ENCODE data around the gene TNS3. TPM values are rescaled to one million over a fixed set of nuclear protein-coding genes. Genes with fewer than 3 reads are reported as not detected.

Gene TNS3
- total and polyA plus RNA-seq, 2 donors (not counting 3 experiments of a cell fraction or from before 2014, with no cell fraction given) = 10.4 to 45.1 TPM

DNA sequence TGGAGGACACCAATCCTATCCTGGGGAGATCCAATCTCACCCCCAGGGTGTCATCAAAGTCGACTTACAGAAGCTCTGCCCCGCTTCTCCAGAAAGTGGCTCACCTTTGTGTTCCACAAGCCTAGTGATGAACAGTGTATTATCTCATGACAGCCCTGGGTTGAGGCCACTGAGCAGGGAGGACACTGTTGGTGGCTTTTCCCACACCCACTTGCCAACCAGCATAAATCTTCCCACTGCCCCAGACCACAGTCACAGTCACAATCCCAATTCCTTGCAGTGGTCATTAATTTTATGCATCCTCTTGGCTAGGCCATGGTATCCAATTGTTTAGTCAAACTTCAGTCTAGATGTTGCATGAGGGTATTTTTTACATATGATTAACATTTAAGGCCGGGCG lies 18.4 kb downstream of the TNS3 start:
- no peaks in the 10 kb centered on the region for H3K36me3 ChIP-seq (ENCODE audit: control insufficient read depth in 2 of 2, extremely low read depth in 1 of 2, insufficient read depth in 2 of 2, low read length in 2 of 2)
- no peak for DNase-seq (ENCODE audit: low read depth, low spot score)
- H3K9ac ChIP-seq (replicated peaks; ENCODE audit: extremely low read depth, insufficient read depth, low read length) = no peak overlapping the region
- H3K9me3 ChIP-seq (replicated peaks; ENCODE audit: control insufficient read depth, insufficient read depth, low read length) = no peaks in the 10 kb centered on the region
- H3K9me1 ChIP-seq (replicated peaks; ENCODE audit: control insufficient read depth, extremely low read depth, insufficient read depth, low read length) = no peaks in the 10 kb centered on the region
- ChIA-PET CTCF (interaction anchor here (0.9 to 1.5 kb wide), 2 partner anchors 10 to 256 kb away, joined by 3 to 4 read pairs; no protein-coding TSS in a partner anchor), POLR2A (no interaction called here)
- intact Hi-C loops (cut with micrococcal nuclease) (no loop called here), dilution Hi-C loops (cut with MboI; ENCODE audit: extremely low pct_ligation_motif_present, low sequenced_read_pairs) (no loop called here)
- BruUV-seq (replicated peaks) = no TSS peak
- no peak for FAIRE-seq
- H2AFZ ChIP-seq (ENCODE audit: low read depth, low read length) = no peak overlapping the region
- no peak overlapping the region for H3K4me2 ChIP-seq (ENCODE audit: insufficient read depth, low read length)
- no peaks in the 10 kb centered on the region for H3K27me3 ChIP-seq (ENCODE audit: control insufficient read depth in 2 of 2, insufficient read depth in 2 of 2, low read length in 2 of 2)
- H3K4me1 ChIP-seq (ENCODE audit: control insufficient read depth, extremely low read depth, insufficient read depth, low read length) = no peaks in the 10 kb centered on the region
- no peaks in the 10 kb centered on the region for H4K20me1 ChIP-seq (replicated peaks; ENCODE audit: control insufficient read depth, extremely low read depth, insufficient read depth, low read length)
- no peak overlapping the region for H3K27ac ChIP-seq (ENCODE audit: insufficient read depth, low read depth, low read length)
- no peak overlapping the region for H3K4me3 ChIP-seq (replicated peaks in 1 of 3; ENCODE audit: insufficient read depth in 1 of 3, low read depth in 1 of 3, low read length in 3 of 3)
- H3K79me2 ChIP-seq (ENCODE audit: control insufficient read depth, insufficient read depth, low read length) = no peaks in the 10 kb centered on the region
- TF ChIP-seq MYC (IDR thresholded peaks at IDR 0.05; ENCODE audit: low read depth, low read length) = no peak
- no peak for TF ChIP-seq POLR2AphosphoS5 (IDR thresholded peaks at IDR 0.05; ENCODE audit: insufficient read depth, low read depth, low read length)
- TF ChIP-seq, protein P1, sequence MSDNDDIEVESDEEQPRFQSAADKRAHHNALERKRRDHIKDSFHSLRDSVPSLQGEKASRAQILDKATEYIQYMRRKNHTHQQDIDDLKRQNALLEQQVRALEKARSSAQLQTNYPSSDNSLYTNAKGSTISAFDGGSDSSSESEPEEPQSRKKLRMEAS (IDR thresholded peaks at IDR 0.05; ENCODE audit: insufficient read depth, insufficient read length) = no peak
- TF ChIP-seq JUN (IDR thresholded peaks at IDR 0.05; ENCODE audit: borderline replicate concordance, insufficient read depth, insufficient read length, low read depth) = no peak
- TF ChIP-seq FOS (IDR thresholded peaks at IDR 0.05; ENCODE audit: borderline replicate concordance, insufficient read depth, low read length) = no peak
- TF ChIP-seq EZH2 (IDR thresholded peaks at IDR 0.05; ENCODE audit: borderline replicate concordance, low read depth, low read length, severe bottlenecking) = no peak
- TF ChIP-seq POLR2A (IDR thresholded peaks at IDR 0.05; ENCODE audit: low read depth, low read length) = no peak
- TF ChIP-seq, protein P2, sequence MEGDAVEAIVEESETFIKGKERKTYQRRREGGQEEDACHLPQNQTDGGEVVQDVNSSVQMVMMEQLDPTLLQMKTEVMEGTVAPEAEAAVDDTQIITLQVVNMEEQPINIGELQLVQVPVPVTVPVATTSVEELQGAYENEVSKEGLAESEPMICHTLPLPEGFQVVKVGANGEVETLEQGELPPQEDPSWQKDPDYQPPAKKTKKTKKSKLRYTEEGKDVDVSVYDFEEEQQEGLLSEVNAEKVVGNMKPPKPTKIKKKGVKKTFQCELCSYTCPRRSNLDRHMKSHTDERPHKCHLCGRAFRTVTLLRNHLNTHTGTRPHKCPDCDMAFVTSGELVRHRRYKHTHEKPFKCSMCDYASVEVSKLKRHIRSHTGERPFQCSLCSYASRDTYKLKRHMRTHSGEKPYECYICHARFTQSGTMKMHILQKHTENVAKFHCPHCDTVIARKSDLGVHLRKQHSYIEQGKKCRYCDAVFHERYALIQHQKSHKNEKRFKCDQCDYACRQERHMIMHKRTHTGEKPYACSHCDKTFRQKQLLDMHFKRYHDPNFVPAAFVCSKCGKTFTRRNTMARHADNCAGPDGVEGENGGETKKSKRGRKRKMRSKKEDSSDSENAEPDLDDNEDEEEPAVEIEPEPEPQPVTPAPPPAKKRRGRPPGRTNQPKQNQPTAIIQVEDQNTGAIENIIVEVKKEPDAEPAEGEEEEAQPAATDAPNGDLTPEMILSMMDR (IDR thresholded peaks at IDR 0.05; ENCODE audit: extremely low read depth in 1 of 2, insufficient read depth in 1 of 2, low read depth in 1 of 2, low read length in 2 of 2) = no peak
- TF ChIP-seq GATA2 (IDR thresholded peaks at IDR 0.05; ENCODE audit: insufficient read depth, insufficient read length, low read depth, low read length) = no peak

Data from endothelial cell of umbilical vein (primary cell).